HG03108 (cell line): ENCODE data around the gene DOCK8.

ENCODE experiments used
- ATAC-seq: cut with Tn5 transposase; IDR thresholded peaks from one replicate; pipeline ENCODE4 v1.9.1; 2021; ENCODE audit warnings: moderate library complexity; ENCODE audit not compliant: unreplicated experiment

DOCK8 gene

GRCh38 chr9:487429-487828 is 272.8 kb downstream of the DOCK8 start:
- no peak for ATAC-seq

GRCh38 chr9:488448-488847 is 273.8 kb downstream of the DOCK8 start:
- no peak for ATAC-seq

GRCh38 chr9:489198-490197 is 274.8 kb downstream of the DOCK8 start:
- ATAC-seq: no peak

GRCh38 chr9:494764-495163 is 280.1 kb downstream of the DOCK8 start:
- ATAC-seq: no peak

- no peak for ATAC-seq
Observed at GRCh38 chr9:495739-496138, 281.1 kb downstream of the DOCK8 start.

GRCh38 chr9:503326-503725 is 288.7 kb downstream of the DOCK8 start:
- ATAC-seq: no peak

- ATAC-seq: peak; percentile 80
Observed at GRCh38 chr9:503881-504852, 289.5 kb downstream of the DOCK8 start, which contains the start of gene KANK1. KANK1 (plus strand) TSS chr9:504695.

- peak; percentile 8 for ATAC-seq
Observed at GRCh38 chr9:504921-505740, 290.5 kb downstream of the DOCK8 start.

- ATAC-seq: no peak
Observed at GRCh38 chr9:505741-506059, 291.0 kb downstream of the DOCK8 start.

- ATAC-seq: no peak
Observed at GRCh38 chr9:506281-506680, 291.6 kb downstream of the DOCK8 start.

- ATAC-seq: no peak
Observed at GRCh38 chr9:511861-512260, 297.2 kb downstream of the DOCK8 start.

- ATAC-seq: no peak
Observed at GRCh38 chr9:512555-513272, 298.0 kb downstream of the DOCK8 start.
